GM18499 (cell line): Measurements from ENCODE around the gene ZNF655.
"Not testable (repeated sequence)": the region's sequence is repeated elsewhere in the genome, so short reads cannot be mapped to it uniquely, and the experiment has no call there.

Experiments used
- ATAC-seq: cut with Tn5 transposase; IDR thresholded peaks from one replicate; pipeline ENCODE4 v1.9.1; 2021; ENCODE audit warnings: moderate number of reproducible peaks; ENCODE audit not compliant: insufficient read depth, unreplicated experiment

ZNF655 gene

DNA sequence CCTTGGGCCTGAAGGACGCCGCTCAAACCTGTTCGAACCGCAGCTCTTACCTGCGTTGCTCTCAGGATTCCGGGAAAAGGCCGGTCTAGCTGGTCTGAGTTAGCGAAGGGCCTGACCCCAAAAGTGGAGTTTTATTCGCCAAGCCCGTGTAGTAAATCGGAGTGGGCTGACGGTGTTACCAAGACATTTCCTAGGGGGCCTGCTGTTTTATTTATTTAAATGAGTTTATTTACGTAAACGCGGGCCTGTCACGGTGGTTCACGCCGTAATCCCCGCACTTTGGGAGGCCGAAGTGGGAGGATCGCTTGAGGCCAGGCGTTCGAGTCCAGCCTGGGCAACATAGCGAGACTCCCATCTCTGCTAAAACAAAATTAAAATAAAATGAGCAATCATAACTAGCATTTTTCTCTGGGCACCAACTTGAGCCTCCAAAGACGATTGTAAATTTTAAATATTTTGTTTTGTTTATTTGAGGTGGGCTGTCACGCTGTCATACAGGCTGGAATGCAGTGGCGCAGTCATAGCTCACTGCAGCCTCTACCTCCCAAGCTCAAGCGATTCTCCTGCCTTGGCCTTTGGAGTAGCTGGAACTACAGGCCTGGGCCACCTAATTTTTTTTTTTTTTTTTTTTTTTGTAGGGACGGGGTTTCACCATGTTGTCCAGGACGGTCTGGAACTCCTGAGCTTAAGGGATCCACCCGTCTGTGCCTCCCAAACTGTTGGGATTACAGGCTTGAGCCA lies 903 bp downstream of the ZNF655 start:
- no peak for ATAC-seq

DNA sequence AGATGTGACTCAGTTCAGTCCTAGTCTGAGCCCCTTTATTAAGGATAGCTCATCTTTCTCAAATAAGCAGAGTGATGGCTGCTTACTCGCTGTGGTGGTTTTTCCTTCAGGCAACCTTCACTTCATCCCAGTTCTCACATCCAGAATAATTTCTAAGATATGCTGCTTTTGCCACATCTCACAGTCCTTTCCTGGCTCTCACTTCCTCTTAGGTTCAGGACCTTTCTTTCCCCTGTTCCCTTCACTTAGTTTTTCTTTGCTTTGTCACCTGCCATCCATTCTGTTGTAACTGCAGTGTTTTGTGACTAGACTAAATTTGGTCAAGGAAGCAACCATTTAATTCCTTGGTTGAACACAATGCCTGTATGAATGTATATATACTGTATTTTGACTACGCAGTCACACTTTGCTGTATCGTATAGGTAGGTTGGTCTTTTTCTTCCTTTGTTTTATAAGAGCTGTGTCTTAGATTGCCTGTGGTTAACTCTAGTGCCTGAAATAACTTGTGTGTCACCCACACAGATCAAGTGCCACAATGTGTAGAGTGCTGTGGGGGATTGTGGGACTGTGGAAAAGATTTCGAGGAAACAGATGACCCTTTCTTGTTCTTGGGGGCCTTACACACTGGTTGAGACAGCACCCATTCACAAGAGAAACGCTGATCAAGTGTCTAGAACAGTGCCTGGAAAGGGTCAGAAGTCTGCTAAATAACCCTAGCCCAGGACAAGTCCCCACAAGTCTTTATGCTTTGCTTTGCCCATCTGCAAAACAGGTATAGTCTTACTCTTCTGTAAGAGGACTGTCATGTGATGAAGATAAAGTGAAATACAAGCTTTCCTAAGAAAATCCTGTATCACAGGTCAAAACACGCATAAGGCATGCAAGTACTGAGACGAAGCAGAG lies 2.6 kb downstream of the ZNF655 start:
- no peak for ATAC-seq

DNA sequence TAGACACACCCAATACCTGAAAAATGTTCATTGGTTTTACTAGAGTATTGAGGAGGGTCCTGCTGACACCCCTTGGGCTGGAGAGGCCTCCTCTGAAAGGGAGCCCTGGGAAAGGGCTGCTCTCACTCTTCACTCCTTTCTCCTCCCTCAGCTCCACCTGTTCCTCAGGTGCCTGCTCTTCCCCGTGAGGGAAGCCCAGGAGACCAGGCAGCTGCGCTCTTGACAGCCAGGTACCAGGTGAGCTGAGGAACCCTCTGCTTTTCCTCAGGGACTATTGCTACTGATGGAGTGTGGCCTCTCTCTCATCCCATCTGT lies 3.3 kb downstream of the ZNF655 start:
- no peak for ATAC-seq

DNA sequence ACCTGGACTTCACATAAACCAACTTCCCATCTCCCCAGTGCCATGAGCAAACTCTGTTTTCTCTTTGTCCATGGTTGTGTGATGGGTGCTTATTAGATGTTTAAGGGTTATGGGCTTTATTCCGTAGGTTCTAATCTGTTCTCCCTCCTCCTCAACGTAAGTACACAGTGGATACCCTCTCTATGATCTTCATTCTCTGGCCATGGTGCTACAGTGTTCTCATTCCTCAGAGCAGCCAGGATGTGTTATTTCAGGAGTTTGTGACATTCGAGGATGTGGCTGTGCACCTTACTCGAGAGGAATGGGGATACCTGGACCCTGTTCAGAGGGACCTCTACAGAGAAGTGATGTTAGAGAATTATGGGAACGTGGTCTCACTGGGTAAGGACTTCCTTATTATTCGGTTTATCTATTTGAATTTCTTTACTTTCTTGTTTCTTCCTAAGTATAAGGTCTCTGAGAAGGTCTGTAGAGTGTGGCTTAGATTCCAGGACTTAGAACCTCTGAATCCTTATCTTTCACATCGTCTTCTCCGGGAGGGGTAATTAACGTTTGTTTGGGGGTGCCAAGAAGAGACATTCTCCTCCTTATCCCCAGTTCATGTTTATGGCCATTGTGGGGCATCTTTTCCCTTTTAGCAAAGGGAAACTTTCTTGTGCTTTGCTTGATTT lies 3.8 kb downstream of the ZNF655 start:
- ATAC-seq, result no peak

DNA sequence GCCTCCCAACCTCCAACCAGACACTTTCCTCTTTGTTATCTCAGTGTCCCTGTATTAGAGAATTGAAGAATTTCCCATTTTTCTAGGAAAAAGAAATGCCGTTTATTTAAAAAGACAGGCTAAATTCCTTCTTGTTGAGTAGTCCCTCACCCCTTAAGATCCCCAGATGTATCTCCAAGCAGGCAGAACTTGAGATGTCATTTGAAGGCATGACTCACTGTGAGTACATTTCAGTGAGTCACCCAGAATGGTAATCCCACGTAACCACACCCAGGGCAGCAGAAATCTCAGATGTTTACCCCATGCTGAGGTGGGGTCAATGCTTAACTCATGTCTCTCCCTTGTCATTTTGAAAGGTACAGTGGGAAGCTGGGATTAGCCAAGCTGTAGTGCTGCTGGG lies 4.4 kb downstream of the ZNF655 start:
- no peak for ATAC-seq

DNA sequence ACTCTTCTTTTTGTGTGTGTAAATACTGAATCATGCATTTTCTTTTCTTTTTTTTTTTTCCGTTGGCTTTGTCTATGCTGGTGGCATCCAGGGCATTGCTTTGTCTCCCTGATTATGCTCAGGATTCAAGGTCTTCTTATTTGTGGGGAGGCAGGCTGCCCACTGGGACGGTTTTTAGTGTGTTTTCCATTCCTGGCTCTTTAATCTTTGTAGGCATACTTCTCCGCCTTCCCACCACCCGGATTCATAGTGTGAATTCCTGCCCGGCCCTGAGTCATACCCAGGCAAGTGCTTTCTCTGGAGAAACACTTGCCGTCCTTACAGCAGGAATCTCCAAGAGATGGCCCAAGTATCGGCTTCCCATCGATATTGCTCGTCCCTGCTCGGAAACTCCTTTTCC lies 5.2 kb downstream of the ZNF655 start:
- no peak for ATAC-seq

DNA sequence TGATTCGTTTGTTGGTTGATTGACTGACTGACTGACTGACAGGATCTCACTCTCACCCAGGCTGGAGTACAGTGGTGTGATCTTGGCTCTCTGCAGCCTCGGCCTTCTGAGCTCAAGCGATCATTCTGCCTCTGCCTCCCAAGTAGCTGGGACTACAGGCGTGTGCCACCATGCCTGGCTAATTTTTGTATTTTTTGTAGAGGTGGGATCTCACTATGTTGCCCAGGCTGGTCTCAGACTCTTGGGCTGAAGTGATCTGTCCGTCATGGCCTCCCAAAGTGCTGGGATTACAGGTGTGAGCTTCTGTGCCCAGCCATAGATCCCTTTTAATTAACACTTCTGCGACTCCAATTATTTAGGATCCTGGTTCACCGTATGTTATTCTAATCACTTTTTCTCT lies 10.3 kb downstream of the ZNF655 start:
- ATAC-seq, result not testable (repeated sequence)

DNA sequence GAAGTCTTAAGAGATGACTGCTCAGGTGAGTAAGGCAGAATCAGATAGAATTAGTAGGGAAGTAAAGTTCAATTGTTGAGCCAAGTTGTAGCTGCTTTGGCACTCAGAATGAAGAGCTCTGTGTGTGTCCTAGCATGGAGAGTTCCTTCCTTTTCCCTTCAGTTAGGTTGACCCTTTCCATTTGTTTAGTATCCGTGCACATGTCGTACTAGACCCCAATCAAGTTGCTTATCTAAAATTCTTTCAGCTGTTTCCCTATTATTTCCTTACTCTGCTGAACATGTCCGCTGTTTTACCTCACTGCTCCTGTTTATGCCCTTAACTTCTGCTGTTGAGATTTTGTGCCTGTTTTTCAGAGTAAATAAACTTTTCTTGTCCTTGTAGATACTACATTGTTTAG lies 13.3 kb downstream of the ZNF655 start:
- ATAC-seq, result no peak

DNA sequence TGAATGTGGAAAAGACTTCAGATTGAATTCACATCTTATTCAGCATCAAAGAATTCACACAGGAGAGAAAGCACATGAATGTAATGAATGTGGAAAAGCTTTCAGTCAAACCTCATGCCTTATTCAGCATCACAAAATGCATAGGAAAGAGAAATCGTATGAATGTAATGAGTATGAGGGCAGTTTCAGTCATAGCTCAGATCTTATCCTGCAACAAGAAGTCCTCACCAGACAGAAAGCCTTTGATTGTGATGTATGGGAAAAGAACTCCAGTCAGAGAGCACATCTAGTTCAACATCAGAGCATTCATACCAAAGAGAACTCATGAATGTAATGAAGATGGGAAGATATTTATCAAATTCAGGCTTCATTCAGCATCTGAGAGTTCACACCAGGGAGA lies 14.8 kb downstream of the ZNF655 start:
- ATAC-seq, result no peak

DNA sequence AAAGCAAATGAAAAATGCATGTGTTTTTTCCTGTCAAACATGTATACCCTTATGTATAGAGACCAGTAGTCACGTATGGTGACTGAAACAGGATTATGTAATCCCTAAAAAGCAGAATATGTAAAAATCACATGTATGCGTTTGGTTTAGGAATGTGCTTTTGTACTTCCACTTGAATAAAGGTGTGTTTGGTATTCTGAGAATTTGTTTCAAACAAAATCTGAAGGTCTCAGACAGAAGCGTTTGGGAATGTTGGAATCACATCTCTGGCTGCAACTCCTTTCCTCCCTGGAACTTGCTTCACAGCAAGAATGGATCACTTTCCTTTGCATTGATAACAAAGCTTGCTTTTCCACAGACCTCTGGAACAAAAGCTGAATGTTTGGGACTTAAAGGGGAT lies 17.8 kb downstream of the ZNF655 start:
- no peak for ATAC-seq

DNA sequence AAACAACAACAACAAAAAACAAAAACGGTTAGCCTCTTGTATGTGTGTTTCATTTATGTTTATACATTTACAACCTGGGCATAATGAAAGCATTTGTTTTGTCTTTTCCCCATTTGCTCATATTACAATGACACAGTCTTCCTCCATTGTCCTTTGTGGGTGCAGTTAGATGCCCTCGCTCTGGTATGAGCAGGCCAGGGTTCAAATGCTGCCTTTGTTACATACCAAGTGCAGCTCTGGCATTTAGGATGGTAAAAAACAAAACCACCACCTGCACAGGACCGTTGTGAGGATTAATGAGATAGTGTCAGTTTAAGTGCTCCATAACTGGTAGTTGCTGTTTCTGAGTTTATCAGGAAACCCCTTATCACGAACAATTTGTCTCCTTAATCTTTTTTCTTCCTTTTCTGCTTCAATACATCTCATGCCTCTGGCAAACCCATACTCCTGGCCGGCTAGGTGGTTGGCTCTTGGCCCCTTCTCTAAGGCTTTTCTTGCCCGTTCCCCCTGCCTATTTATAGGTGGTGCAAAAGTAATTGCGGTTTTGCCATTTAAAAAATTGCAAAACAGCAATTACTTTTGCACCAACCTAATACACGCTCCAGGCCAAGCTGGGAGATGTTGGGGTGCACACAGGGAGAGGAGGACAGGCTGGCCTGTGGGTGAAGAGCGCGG lies 21.0 kb downstream of the ZNF655 start:
- ATAC-seq, result no peak

DNA sequence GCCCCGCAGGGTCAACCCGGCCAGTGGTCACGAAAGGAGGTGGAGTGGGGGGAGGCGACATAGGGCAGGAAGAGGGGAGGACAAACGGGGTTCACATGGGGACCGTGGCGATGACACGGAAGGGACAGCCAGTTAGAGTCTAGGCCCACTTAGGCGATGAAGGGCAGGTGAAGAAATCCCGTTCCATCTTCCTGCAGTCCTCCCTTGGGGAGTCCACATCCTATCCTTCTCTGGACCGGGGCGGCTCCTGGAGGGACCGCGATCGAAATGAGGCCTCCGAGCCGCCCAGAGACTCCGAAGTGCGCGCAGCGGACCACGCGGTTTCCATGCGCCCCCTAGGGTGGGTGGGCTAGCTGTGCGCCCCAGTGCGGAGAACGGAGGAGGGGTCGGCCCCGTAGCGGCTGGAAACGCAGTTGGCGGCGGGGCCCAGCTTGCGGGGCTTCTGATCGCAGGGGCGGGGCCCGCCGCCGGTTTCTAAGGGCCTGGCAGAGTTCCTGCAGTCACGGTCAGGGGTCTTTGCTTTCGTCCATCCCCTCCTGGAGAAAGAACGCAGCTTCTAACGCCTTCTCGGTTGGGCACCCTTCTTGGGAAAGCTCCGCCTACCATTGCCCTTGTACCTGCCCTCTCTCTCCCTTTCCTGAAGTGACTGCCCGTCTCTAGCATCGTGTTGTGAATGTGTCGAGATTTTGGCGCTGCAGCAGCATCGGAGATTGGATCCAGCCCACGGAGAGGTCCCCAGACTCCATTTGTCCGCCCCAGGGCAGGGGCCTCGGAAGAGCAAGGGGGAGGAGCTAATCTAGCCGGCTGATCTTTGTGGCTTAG lies 21.7 kb downstream of the ZNF655 start:
- no peak for ATAC-seq

DNA sequence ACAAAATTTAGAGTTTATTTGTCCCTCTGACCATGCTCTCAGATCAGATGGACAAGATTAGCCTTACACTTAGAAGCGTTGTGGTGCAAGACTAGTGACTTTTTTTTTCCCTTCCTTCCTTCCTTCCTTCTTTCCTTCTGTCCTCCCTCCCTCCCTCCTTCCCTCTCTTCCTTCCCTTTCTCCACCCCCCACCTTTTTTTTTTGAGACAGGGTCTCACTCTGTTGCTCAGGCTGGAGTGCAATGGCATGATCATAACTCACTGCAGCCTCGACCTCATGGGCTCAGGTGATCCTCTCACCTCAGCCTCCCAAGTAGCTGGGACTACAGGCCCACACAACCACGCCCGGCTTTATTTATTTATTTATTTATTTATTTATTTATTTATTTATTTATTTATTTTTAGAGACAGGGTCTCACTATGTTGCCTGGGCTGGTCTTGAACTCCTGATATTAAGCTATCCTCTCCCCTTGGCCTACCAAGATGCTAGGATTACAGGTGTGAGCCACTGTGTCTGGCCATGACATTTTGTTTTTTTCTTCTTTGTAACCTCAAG lies 22.4 kb downstream of the ZNF655 start:
- not testable (repeated sequence) for ATAC-seq

DNA sequence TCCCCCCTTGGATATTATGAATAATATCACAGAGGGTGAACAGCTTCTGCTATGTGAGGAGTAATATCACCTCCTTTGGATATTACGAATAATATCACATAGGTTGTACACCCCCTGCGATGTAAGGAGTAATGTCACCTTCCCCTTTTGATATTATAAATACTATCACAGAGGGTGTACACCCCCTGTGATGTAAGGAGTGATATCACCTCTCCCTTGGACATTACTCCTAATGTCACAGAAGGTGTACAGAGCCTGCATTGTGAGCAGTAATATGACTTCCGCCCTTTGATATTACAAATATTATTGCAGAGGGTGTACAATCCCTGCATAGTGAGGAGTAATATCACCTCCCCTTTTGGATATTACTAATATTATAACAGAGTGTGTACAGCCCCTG lies 30.4 kb downstream of the ZNF655 start:
- no peak for ATAC-seq

DNA sequence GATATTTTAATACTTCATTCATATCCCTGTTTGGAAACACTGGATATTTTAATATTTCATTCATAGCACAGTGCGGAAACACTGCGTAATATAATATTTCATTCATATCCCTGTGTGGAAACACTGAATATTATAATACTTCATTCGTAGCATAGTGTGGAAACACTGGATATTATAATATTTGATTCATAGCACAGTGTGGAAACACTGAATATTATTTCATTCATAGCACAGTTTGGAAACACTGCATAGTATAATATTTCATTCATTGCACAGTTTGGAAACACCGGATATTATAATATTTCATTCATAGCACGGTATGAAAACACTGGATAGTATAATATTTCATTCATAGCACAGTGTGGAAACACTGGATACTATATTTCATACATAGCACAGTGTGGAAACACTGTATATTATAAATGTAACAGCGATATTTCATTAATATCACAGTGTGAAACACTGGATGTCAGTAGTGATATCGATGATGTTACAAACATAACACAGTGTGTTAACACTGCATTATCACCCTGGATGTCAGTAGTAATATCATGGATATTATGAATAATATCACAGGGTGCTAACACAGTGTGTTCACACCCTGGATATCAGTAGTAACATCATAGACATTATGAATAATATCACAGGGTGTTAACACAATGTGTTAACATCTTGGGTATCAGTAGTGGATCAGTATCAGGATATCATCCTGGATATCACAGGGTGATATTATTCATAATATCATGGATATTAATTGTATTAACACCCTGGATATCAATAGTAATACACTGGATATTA lies 36.7 kb downstream of the ZNF655 start:
- no peak for ATAC-seq

DNA sequence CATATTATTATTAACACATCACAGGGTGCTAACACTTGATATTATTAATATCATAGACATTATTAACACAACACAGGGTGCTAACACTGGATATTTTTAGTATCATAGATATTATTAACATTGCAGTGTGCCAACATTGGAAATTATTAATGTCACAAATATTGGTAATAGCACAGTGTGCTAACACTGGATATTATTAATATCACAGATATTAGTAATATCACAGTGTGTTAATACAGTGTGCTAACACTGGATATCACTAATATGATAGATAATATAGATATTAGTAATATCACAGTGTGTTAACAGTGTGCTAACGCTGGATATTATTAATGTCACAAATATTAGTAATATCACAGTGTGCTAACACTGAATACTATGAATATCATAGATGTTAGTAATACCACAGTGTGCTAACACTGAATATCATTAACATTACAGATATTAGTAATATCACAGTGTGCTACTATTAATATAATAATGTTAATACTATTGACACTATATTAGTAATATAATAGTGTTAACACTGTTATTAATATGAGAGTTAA lies 38.0 kb downstream of the ZNF655 start:
- ATAC-seq, result no peak

DNA sequence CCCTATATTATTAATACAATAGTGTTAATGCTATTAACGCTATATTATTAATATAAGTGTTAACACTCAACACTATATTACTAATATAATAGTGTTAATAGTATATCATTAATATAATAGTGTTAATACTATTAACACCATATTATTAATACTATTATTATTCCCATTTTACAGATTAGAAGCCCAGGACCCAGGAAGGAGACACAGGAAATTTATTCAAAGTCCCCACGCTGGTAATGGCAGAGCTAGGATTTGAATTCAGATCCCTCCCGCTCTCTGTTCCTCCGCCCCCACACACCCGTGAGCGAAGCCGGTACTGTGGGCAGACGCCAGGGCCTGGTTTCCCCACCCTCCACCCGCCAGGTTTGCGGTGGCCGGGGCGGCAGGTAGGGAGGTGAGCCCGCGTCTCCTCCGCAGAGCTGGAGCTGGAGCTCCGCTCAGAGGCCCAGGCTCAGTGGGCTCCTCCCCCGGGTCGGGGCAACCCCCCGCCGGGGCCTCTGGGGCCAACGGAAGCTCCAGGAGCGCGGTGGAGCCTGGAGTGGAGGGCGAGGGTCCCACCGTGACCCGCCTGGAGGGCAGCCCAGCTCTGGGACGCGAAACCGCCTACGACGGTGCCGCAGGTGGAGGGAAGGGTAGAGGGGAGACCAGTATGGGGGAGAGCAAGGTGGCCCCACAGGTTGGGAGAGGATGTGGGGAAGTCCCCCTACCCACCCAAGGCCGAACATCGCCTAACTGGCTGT lies 39.5 kb downstream of the ZNF655 start, which contains the start of gene TMEM225B:
Gene TMEM225B, plus strand, starts transcription at position 506 of the 740 bp plus-strand sequence. CDS start 6,122 bp downstream, outside the sequence.
- ATAC-seq, result no peak

DNA sequence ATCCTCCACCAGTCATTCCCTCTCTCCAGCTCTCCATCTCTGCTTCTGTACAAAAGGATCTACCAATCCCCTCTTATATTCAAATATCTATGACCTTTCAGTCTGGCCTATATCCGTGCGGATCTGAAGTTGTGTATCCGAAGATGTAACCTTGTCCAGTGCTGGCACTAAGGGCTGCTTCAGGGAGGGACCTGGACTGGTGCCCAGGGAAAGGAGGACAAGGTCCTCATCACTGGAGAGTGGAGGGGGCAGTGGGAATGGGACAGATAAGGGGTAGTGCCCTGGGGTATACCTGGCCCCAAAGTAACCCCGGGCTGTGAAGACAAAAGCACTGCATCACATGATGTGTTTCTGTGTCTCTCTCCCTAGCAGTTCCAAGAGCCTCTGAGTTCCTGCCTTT lies 41.4 kb downstream of the ZNF655 start:
- no peak for ATAC-seq
